PC-3 (cell line): ENCODE measurements around the gene MAP3K7CL. TPM values are rescaled to one million over a fixed set of nuclear protein-coding genes. Genes with fewer than 3 reads are reported as not detected.

Experiments
- ATAC-seq: fragments of 200-7000 bp; cut with Tn5 transposase; 2 replicates; pipeline ENCODE4 v1.9.1; 2020; ENCODE audit warnings: mild to moderate bottlenecking, moderate library complexity
- BruUV-seq: library from RNA; stranded (reverse); fragments of 400-500 nt; replicated peaks from 2 replicates; lab custom pipeline; 2021; lab: Mats Ljungman, UMichigan
- CTCF ChIA-PET: fragments of 300-600 bp; sonication (Branson Sonifier 250); formaldehyde crosslinking; loops from one replicate; lab custom pipeline; 2022; ENCODE audit warnings: antibody characterized with exemption; lab: Charles Lee
- POLR2A ChIA-PET: fragments of 300-600 bp; sonication (Branson Sonifier 250); formaldehyde crosslinking; loops from one replicate; lab custom pipeline; 2022; ENCODE audit warnings: antibody characterized with exemption; ENCODE audit not compliant: unreplicated experiment; lab: Charles Lee
- DNase-seq: peaks from one replicate; pipeline ENCODE4 v3.0.0-alpha.2; 2015
- H2AFZ ChIP-seq: fragments of 300-600 bp; sonication (generic); 2 replicates; pipeline ENCODE4 v1.6.0; 2016; ENCODE audit warnings: antibody characterized with exemption, low read length
- H3F3A ChIP-seq: fragments of 300-600 bp; sonication (generic); one replicate; pipeline ENCODE4 v1.6.0; 2017; ENCODE audit warnings: antibody characterized with exemption, low read length, control low read depth, mild to moderate bottlenecking; ENCODE audit not compliant: unreplicated experiment
- H3K27ac ChIP-seq: fragments of 300-600 bp; sonication (generic); 2 replicates; pipeline ENCODE4 v1.5.1; 2016; ENCODE audit warnings: mild to moderate bottlenecking, low read length
- H3K27me3 ChIP-seq: fragments of 300-600 bp; sonication (generic); 2 replicates; pipeline ENCODE4 v1.6.1; 2016; ENCODE audit warnings: low read length, mixed read lengths
- H3K36me3 ChIP-seq: fragments of 300-600 bp; sonication (generic); 2 replicates; pipeline ENCODE4 v1.6.1; 2016; ENCODE audit warnings: low read depth, mixed run types, low read length, mixed read lengths
- H3K4me1 ChIP-seq: fragments of 300-600 bp; sonication (generic); 2 replicates; pipeline ENCODE4 v1.5.1; 2016; ENCODE audit warnings: low read length; ENCODE audit not compliant: insufficient read depth
- H3K4me2 ChIP-seq: fragments of 300-600 bp; sonication (generic); 2 replicates; pipeline ENCODE4 v1.6.0; 2016; ENCODE audit warnings: low read length
- H3K4me3 ChIP-seq: fragments of 300-600 bp; sonication (generic); 2 replicates; pipeline ENCODE4 v1.5.1; 2016; ENCODE audit warnings: mild to moderate bottlenecking, low read length, mixed read lengths
- H3K79me2 ChIP-seq: fragments of 300-600 bp; sonication (generic); 2 replicates; pipeline ENCODE4 v1.6.1; 2017; ENCODE audit warnings: low read length, mixed read lengths
- H3K9ac ChIP-seq: fragments of 300-600 bp; sonication (generic); 2 replicates; pipeline ENCODE4 v1.6.0; 2016; ENCODE audit warnings: mild to moderate bottlenecking, low read length
- H3K9me2 ChIP-seq: fragments of 300-600 bp; sonication (generic); replicated peaks from 2 replicates; pipeline ENCODE4 v1.6.1; 2016; ENCODE audit warnings: mixed run types, low read length, mixed read lengths
- H3K9me3 ChIP-seq: fragments of 300-600 bp; sonication (generic); 2 replicates; pipeline ENCODE4 v1.6.1; 2016; ENCODE audit warnings: low read length, mixed read lengths
- H4K20me1 ChIP-seq: fragments of 300-600 bp; sonication (generic); 2 replicates; pipeline ENCODE4 v1.6.1; 2016; ENCODE audit warnings: low read length, mixed read lengths
- EZH2 ChIP-seq: fragments of 300-600 bp; sonication (generic); IDR thresholded peaks from one replicate; pipeline ENCODE4 v1.6.1; 2017; ENCODE audit warnings: antibody characterized with exemption, mild to moderate bottlenecking, low read length; ENCODE audit not compliant: unreplicated experiment
- EZH2phosphoT487 ChIP-seq: fragments of 300-600 bp; sonication (generic); IDR thresholded peaks from 2 replicates; pipeline ENCODE4 v1.6.1; 2018; ENCODE audit warnings: mild to moderate bottlenecking, antibody characterized with exemption, low read length, borderline replicate concordance
- intact Hi-C: fragments of 100-400 bp; cut with micrococcal nuclease; formaldehyde crosslinking; loops from 2 replicates; pipeline ENCODE4 v1.9.0; 2023
- total RNA-seq: library from RNA; depleted of rRNA; stranded (reverse); fragments of >200 nt; gene quantifications from 2 replicates; pipeline ENCODE4 v1.2.3, GENCODE V29; 2014
- TF ChIP-seq, protein P1 (sequence below): fragments of 300-600 bp; sonication (generic); conservative IDR thresholded peaks from 2 replicates; pipeline ENCODE4 v1.5.1; 2017; ENCODE audit warnings: antibody characterized with exemption, low read depth, mild to moderate bottlenecking, low read length

MAP3K7CL gene
- total RNA-seq, 1 experiment from 2014 or later: 1.3 TPM

- POLR2A ChIA-PET: interaction anchor here (0.6 to 0.7 kb wide), 3 partner anchors 92 to 146 kb away, joined by 3 to 8 read pairs (median 4); no protein-coding TSS in a partner anchor
- intact Hi-C loops: loop anchor here (1.0 to 5.0 kb wide), 2 partner anchors 10 to 51 kb away; no protein-coding TSS in a partner anchor
- Histone ChIP-seq H2AFZ (no peak overlapping the region), H3F3A (no peaks in the 10 kb centered on the region), H3K9me3 (peaks cover 11% of the 10 kb centered on the region), H3K4me1 (peaks cover 17% of the 10 kb centered on the region), H3K36me3 (no peaks in the 10 kb centered on the region; the same call in 1 of the 2 replicates), H3K4me3 (no peak overlapping the region), H4K20me1 (no peaks in the 10 kb centered on the region), H3K4me2 (no peak overlapping the region; the same call in 1 of the 2 replicates), H3K9me2 (no peaks in the 10 kb centered on the region), H3K27me3 (no peaks in the 10 kb centered on the region), H3K27ac (peak overlapping the region; percentile 3; the same call in 1 of the 2 replicates), H3K9ac (no peak overlapping the region), H3K79me2 (no peaks in the 10 kb centered on the region)
- no TSS peak for BruUV-seq
- CTCF ChIA-PET: interaction anchor here (0.8 to 1.3 kb wide), 2 partner anchors 95 to 142 kb away, joined by 3 to 5 read pairs; no protein-coding TSS in a partner anchor
- ATAC-seq (peak; percentile 92), DNase-seq (peak; percentile 51)
- no peak for TF ChIP-seq EZH2
- no peak for TF ChIP-seq EZH2phosphoT487
- TF ChIP-seq, protein P1, sequence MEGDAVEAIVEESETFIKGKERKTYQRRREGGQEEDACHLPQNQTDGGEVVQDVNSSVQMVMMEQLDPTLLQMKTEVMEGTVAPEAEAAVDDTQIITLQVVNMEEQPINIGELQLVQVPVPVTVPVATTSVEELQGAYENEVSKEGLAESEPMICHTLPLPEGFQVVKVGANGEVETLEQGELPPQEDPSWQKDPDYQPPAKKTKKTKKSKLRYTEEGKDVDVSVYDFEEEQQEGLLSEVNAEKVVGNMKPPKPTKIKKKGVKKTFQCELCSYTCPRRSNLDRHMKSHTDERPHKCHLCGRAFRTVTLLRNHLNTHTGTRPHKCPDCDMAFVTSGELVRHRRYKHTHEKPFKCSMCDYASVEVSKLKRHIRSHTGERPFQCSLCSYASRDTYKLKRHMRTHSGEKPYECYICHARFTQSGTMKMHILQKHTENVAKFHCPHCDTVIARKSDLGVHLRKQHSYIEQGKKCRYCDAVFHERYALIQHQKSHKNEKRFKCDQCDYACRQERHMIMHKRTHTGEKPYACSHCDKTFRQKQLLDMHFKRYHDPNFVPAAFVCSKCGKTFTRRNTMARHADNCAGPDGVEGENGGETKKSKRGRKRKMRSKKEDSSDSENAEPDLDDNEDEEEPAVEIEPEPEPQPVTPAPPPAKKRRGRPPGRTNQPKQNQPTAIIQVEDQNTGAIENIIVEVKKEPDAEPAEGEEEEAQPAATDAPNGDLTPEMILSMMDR: no peak
Observed at GRCh38 chr21:29205988-29206387, 75.5 kb downstream of the MAP3K7CL start.

GRCh38 chr21:29206445-29206844, 76.0 kb downstream of the MAP3K7CL start:
- no TSS peak for BruUV-seq
- Histone ChIP-seq H3K4me3 (no peak overlapping the region), H3K4me1 (peaks cover 17% of the 10 kb centered on the region), H3K9me2 (no peaks in the 10 kb centered on the region), H3K27me3 (no peaks in the 10 kb centered on the region), H3K9me3 (peaks cover 6% of the 10 kb centered on the region; the same call in 1 of the 2 replicates), H3K36me3 (no peaks in the 10 kb centered on the region), H4K20me1 (no peaks in the 10 kb centered on the region), H3K4me2 (no peak overlapping the region), H3K79me2 (no peaks in the 10 kb centered on the region), H2AFZ (no peak overlapping the region), H3F3A (no peaks in the 10 kb centered on the region), H3K27ac (no peak overlapping the region), H3K9ac (no peak overlapping the region)
- intact Hi-C loops: loop anchor here (1.0 to 5.0 kb wide), 2 partner anchors 10 to 51 kb away; no protein-coding TSS in a partner anchor
- ATAC-seq (no peak), DNase-seq (no peak)
- CTCF ChIA-PET: interaction anchor here (0.8 to 1.3 kb wide), 2 partner anchors 94 to 142 kb away, joined by 3 to 5 read pairs; no protein-coding TSS in a partner anchor
- POLR2A ChIA-PET: interaction anchor here (0.6 to 0.7 kb wide), 2 partner anchors 92 to 146 kb away, joined by 4 to 8 read pairs; no protein-coding TSS in a partner anchor
- TF ChIP-seq, protein P1: no peak
- no peak for TF ChIP-seq EZH2
- no peak for TF ChIP-seq EZH2phosphoT487

DNA sequence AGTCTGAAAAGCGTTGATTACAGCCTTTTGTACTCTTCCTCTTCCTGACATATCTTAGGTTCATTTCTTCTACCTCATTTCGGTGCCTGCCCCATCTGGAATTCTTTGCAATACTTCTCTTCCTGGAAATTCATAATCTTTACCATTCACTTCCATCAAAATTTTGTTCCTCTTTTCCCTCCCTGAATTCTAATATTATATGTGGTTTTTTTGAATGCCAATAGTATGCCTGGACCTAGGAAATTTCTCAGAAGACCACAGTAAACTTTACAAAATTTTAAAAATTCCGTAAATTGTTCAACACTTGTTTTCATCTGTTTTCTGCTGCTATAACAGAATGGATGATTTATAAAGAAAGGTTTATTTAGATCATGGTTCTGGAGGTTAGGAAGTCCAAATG, 76.8 kb downstream of the MAP3K7CL start:
- Histone ChIP-seq H3K4me2 (no peak overlapping the region), H3K79me2 (no peaks in the 10 kb centered on the region), H3K27ac (no peak overlapping the region)

More for the DNA sequence above, 76.8 kb downstream of the MAP3K7CL start:
- no peak overlapping the region for H3K4me3 ChIP-seq
- ChIA-PET POLR2A (no interaction called here), CTCF (no interaction called here)
- peaks cover 17% of the 10 kb centered on the region for H3K4me1 ChIP-seq
- no peaks in the 10 kb centered on the region for H3K36me3 ChIP-seq
- H4K20me1 ChIP-seq: no peaks in the 10 kb centered on the region
- no peak for TF ChIP-seq EZH2phosphoT487
- TF ChIP-seq, protein P1: no peak
- no peak for TF ChIP-seq EZH2
- no peaks in the 10 kb centered on the region for H3K27me3 ChIP-seq
- intact Hi-C loops: loop anchor here (5.0 kb wide), 1 partner anchor 50 kb away; no protein-coding TSS in a partner anchor
- H3K9me3 ChIP-seq: no peaks in the 10 kb centered on the region
- BruUV-seq: no TSS peak
- DNase-seq (no peak), ATAC-seq (no peak)
- no peaks in the 10 kb centered on the region for H3F3A ChIP-seq
- no peaks in the 10 kb centered on the region for H3K9me2 ChIP-seq
- no peak overlapping the region for H3K9ac ChIP-seq
- no peak overlapping the region for H2AFZ ChIP-seq
